NCI-H146 treated with DMSO at 0.1 percent for 48 hours (cell line): Measurements from ENCODE around the gene ANKRD27.
"Not testable (repeated sequence)": the region's sequence is repeated elsewhere in the genome, so short reads cannot be mapped to it uniquely, and the experiment has no call there.

Source experiments
- DNase-seq: peaks from one replicate; lab custom pipeline; 2025; ENCODE audit not compliant: unreplicated experiment; lab: John Stamatoyannopoulos, UW

ANKRD27 gene

DNA sequence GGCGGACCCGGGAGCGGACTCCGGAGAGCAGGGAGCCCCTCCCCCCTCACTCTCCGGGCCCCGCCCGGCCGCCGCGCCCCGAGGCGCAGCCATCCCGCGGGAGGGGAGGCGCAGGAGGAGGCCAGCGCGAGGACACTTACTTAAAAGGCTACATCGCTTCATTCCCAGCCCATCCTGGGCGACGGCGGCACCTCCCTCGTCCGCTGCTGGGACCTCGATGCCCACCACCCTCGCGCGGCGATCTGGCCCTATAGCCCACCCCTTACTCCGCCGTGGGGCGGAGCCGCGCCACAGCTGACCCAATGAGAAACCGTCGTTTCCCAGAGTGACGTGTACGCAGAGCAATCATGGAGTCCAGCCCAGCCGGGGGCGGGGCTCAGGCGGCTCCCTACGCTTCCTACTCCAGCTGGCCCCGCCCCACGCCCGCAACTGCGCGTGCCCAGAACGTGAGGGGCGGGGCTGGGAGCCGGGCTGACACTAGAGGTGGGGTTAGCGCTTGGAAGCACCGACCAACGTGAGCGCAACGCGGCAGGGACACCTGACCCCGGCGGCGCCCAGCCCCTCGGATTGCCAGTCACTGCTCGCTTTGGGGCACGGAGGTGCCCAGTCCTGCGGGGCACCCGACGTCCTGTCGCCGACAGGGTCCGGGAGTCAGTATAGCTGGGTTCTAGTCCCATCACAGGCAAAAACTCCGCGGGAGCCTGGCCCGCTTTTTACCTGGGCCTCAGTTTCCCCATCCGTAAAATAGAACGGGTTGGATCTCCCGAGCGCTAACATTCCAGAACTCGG lies at the start of gene ANKRD27:
Gene ANKRD27, minus strand, starts transcription at position 250 of the 789 bp plus-strand sequence. CDS start 16,165 bp downstream, outside the sequence.
- peak; percentile 98 for DNase-seq

DNA sequence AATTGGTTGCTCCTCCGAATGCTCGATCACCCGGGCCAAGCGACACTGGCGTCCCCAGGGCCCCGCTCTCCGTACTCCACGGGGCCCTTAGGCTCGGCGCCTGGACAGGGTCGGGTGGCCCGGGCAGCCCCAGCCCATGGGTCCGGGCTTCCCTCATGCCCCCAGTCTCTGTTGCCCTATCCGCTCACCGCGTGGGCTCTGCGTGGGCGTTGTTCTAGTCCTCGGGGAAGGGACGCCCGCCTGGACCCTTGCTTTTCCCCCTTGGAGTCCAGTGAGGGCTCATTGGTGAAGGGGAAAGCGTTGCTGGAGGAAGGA lies 45.9 kb upstream of the ANKRD27 start:
- no peak for DNase-seq

DNA sequence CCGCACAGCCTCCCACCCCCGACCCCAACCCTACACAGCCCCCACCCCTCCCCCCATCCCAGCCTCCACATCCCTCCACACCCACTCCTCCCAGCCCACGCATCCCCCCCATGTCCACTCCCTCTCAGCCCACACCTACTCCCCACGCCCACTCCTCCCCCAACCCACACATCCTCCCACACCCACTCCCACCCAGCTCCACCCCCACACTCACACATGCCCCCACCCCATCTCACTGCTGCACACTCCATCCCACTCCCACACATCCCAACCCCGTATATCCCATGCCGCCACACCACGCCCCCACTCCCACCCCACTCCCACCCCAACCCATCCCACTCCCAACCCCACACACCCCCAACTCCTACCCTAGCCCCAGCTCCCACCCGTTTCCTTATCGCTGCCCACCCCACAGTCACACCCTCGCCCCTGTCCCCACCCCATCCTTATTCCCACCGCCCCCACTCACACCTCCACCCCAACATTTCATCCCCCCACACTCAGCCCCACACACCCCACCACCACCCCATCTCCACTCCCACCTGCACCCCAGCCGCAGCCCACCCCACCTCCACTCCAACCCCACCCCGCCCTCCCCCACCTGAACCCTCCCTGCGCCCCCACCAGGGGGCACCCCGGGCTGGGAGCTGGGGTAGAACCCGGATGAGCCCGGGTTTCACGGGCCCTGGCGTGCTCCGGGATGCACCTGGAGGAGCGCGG lies 45.4 kb upstream of the ANKRD27 start:
- DNase-seq: no peak

DNA sequence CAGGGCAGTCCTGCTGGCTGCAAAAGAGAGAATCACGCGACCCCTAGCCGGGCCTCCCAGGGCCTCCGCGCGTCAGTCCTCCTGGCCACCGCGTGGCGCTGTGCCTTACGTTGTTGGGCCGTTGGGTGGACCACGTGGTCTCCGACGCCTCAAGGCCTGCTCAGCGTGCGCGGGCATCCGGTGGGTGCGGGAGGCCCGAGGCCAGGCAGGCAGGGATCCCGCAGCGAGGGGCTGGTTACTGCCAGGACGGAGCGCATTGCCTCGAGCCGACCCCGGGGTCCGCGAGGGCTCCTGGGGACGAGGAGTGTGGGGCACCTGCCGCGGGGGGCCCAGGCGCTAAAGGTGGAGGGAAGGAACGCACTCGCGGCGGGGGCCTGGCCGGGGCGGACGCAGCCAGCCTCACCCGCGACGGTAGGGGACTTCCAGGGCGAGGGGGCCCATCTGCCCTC lies 44.7 kb upstream of the ANKRD27 start, which contains the start of gene TDRD12:
Gene TDRD12, plus strand, starts transcription at position 157 of the 449 bp plus-strand sequence. CDS start 306 bp downstream, outside the sequence.
- DNase-seq: no peak

DNA sequence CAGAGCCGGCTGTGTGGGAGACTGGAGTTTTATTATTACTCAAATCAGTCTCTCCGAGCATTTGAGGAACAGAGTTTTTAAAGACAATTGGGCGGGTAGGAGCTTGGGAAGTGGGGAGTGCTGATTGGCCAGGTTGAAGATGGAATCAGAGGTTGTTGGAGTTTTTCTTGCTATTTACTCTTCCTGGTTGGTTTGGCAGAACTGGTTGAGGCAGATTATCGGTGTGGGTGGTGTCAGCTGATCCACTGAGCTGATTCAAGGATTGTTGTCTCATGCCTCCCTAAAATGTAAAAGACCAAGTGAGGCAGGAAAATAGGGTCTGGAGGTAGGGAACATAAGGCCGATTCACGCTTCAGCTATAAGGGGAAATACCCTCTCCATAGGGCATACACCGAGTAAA lies 43.3 kb upstream of the ANKRD27 start:
- DNase-seq: no peak

DNA sequence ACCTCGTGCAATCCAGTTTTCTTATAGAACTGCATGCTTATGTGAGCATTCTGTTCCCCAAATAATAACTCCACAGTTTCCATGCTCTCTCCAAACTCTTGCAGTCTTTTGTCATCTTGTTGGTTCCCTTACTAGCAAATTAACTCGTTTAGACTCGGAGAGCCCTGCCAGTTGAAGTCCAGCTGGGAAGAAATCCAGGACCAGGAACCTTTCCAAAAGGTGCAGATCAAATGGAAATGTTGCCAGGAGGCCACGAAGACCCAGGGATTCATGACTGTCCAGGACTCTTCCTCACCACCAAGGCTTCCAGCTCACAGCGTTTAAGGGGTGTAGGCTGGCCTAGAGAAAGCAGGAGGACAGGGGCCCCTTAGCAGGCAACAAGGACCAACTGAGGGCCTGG lies 42.5 kb upstream of the ANKRD27 start:
- no peak for DNase-seq

DNA sequence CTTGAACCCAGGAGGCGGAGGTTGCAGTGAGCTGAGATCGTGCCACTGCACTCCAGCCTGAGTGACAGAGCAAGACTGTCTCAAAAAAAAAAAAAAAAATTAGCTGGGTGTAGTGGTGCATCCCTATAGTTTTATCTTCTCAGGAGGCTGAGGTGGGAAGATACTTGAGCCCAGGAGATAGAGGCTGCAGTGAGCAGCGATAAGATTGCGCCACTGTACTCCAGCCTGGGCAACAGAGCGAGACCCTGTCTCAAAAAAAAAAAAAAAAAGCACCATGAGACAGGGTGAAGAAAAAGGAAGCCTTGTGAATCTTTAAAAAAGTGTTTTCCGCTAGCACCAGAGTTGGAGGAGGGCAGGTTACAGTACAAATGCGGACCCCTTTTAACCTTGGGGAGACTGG lies 41.2 kb upstream of the ANKRD27 start:
- not testable (repeated sequence) for DNase-seq

DNA sequence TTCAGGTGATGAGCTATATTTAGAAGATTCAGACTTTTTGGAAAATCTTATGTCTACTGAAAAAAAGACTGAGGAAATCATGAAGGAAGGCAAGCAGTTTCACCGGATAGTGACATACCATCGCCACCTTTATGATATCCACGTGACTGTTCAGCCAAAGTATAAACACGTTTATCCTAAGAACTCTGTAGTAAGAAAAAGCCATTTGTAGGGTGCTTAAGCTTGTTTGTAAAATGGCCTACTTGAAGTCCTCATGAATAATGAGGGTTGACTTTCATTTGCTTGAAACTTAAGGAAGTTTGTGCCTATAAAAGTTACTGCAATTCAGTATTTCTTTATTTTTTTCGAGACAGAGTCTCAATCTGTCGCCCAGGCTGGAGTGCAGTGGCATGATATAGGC lies 36.8 kb upstream of the ANKRD27 start:
- no peak for DNase-seq

DNA sequence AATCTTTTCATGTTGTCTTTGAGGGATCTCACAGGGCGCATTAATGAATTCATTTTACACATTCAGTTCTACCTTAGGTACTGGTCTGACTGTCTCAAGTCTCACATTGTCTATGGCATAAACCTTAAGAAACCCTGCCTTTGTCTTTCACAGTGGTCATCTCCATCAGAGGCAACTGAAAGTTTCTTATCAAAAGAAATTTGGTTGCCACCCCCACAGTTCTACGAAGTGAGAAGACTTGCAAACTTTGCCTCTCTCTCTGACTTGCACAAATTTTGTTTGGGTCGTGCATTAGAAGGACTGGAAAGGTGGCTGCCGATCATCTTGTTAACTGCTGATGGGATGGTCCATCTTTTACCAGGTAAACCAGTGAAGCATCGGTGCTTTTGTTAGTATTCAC lies 34.1 kb upstream of the ANKRD27 start:
- DNase-seq: no peak

DNA sequence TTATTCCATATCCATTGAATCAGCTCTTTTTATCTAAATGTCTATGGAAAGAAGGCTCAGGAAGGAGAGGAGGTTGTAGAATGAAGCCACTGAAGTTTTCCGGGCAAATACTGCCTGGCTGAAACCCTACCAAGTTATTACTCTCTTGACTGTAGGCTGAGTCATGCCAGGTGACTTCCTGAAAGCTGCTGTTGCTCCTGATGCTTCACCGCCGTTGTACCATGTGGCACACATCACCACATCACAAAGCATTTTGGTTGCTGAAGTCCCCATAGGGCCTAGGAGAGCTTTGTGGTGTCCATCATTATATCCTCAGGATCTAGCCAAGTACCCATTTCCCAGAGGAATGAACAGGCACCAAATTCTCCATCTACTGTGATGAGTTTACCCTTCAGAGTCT lies 33.5 kb upstream of the ANKRD27 start:
- no peak for DNase-seq

DNA sequence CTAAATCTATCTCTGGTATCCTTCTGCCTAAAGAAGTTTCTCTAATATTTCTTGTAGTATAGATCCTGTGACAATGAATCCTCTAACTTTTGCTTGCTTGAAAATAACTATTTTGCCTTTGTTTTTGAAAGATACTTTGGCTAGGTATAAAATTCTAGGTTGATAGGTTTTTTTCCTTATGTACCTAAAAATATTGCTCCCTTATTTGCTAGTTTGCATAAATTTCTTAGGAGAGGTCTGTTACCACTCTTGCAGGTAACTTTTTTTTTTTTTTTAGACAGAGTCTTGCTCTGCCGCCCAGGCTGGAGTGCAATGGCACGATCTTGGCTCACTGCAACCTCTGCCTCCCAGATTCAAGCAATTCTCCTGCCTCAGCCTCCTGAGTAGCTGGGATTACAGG lies 29.0 kb upstream of the ANKRD27 start:
- not testable (repeated sequence) for DNase-seq

DNA sequence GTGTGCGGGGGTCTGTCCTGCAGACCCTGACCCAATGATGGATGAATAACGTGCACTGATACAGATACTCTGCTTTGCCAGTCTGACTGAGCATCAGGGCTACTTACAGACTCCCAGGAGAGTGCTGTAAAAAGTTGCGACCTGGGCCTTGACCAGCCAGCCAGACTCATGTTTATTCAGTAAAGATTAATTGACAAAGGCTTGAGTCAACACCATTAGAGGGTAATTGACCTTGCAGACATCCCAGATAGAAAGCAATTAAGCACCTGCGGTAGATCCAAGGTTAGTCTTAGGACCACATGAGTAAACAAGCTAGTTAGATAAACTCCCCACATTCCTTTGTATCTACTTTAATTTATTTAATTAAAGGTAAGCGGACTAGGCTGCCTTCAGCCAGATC lies 27.0 kb upstream of the ANKRD27 start:
- peak; percentile 90 for DNase-seq

DNA sequence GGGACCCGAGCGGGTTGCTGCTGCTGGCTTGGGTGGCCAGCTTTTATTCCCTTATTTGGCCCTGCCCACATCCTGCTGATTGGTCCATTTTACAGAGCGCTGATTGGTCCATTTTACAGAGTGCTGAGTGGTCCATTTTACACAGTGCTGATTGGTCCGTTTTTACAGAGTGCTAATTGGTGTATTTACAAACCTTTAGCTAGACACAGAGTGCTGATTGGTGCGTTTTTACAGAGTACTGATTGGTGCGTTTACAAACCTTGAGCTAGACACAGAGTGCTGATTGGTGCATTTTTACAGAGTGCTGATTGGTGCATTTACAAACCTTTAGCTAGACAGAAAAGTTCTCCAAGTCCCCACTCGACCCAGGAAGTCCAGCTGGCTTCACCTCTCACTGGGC lies 25.1 kb upstream of the ANKRD27 start:
- not testable (repeated sequence) for DNase-seq

DNA sequence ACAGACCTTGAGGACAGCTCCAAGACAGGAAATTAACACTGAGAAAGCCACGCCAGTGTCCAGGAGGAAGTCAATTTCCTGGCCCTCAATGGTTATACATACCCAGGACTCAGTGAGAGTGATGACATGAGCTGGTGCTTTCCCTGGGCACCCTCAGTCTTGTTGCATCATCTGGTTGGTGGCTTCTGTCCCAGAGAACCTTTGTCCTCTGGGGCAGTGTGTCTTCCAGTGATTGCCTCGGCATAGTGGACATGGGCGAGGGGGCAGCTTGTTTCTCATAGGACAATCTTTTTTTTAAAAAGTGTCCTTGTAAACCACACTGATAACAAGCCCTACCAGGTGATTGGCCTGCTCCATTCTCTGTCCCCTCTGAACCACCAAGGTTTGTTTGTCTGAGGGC lies 21.8 kb upstream of the ANKRD27 start:
- DNase-seq: not testable (repeated sequence)

DNA sequence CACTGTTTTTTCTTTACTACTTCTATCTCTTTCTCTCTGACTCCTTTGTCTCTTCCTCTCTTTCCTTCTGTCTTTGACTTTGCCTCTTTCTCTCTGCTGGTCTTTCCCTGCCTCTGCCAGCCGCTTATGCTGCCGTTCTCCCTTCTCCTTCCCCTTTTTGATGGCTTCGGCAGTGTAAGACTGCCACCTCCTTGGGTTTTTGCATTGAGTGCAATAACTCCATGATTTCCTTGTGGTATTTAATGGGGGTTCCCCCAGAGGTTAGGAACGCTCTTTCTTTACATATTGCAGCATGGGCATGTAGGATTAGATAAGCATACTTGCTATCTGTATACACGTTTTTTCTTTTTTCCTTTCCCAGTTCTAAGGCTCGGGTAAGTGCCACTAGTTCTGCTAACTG lies 20.5 kb upstream of the ANKRD27 start:
- DNase-seq: not testable (repeated sequence)

DNA sequence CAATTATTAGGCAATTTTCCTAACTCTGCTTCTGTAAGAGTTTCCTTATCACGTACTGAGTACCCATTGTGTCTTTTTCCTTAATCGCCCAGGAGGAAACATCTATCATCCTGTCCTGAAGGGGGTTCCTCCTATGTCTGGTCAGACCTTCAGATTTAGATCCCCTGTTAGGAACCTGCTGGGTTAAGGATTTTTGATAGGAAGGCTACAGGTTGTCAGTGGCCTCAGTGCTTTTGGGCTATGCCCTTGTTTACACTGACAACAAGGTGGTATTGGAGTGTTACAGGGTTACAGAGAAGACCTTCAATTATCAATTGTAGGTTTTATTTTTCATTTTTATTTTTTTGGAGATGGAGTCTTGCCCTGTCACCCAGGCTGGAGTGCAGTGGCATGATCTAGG lies 19.9 kb upstream of the ANKRD27 start:
- not testable (repeated sequence) for DNase-seq

DNA sequence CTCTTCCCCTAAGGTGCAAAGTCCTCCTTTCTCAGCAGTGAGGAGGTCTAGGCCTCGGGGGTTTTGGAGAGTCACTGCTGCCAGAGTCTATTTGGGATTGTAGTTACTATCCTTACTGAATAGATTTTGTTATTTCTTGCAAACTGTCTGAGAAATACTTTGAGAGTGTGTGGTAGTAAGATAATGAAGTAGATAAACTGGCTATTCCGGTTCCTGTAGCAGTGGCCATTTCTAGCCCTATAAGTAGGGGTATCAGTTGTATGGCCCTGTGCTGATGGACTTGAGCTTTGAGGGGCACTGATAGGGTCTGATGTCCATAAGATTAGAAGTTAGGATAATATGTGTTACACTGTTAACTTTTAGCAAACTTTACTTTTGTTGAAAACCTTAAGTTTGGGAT lies 19.3 kb upstream of the ANKRD27 start:
- not testable (repeated sequence) for DNase-seq

DNA sequence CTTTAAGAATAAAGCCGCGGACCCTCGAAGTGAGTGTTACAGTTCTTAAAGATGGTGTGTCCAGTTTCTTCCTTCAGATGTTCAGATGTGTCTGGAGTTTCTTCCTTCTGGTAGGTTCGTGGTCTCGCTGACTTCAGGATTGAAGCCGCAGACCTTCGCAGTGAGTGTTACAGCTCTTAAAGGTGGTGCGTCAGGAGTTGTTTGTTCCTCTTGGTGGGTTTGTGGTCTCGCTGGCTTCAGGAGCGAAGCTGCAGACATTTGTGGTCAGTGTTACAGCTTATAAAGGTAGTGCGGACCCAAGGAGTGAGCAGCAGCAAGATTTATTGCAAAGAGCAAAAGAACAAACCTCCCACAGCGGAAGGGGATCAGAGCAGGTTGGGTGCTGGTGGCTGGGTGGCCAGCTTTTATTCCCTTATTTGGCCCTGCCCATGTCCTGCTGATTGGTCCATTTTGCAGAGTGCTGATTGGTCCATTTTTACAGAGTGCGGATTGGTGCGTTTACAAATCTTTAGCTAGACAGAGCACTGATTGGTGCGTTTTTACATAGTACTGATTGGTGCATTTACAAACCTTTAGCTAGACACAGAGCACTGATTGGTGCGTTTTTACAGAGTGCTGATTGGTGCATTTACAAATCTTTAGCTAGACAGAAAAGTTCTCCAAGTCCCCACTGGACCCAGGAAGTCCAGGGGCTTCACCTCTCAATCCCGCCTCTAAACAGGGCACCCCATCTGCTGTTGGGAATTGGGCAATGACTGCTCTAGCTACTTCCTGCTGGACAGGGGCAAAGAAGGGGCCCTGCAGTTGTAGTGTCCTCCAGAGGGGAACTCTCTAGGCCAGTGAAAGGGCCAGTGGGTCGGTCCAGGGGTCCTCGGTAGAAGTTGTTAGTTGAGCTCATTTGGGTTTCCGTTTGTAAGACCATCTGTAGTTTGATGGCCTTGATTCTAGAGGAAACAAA lies 18.4 kb upstream of the ANKRD27 start:
- DNase-seq: not testable (repeated sequence)

DNA sequence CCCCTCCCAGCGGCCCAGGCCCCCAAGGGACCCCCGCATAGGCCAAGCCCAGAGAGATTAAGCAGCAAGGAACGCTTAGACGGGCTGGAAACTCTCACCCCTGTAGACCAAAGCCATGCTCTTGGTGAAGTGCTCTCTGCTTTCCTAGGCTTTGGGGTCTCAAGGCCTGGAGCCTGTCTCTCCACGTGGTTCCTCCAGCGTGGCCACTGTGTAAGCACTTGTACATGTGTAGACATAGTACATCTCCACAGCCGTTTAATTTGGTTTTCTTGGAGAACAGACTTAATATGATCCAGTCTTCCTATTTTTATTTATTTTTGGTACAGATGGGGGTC lies 17.7 kb upstream of the ANKRD27 start:
- no peak for DNase-seq

DNA sequence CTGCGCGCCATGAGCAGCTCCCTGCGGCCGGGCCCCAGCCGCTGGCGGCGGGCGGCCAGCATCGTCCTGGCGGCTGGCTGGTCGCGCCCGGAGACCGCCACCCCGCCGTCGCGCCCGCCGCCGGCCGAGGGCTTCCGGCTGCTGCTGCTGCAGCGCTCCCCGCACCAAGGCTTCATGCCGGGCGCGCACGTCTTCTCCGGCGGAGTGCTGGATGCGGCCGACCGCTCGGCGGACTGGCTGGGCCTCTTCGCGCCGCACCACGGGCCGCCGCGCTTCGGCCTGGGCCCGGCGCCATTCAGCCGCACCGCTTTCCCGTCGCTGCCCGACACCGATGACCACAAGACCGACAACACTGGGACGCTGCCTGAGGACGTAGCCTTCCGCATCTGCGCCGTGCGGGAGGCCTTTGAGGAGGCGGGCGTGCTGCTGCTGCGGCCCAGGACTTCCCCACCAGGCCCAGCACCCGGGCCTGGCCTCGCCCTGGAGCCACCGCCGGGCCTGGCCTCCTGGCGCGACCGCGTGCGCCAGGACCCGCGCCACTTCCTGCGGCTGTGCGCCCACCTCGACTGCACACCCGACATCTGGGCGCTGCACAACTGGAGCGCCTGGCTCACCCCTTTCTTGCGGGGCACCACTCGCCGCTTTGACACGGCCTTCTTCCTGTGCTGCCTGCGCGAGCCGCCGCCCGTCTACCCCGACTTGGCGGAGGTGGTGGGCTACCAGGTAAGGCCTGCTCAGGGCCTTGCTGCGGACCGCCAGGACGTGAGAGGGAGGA lies 17.2 kb upstream of the ANKRD27 start:
- no peak for DNase-seq
